K562 (cell line): ENCODE data around the gene TSPAN1. TPM values are rescaled to one million over a fixed set of nuclear protein-coding genes. Genes with fewer than 3 reads are reported as not detected.

Experiments
- ATF6 ChIP-seq: sonication (generic); formaldehyde crosslinking; IDR thresholded peaks from 2 replicates; pipeline ENCODE4 v1.4.0; 2020; ENCODE audit warnings: mild to moderate bottlenecking, missing genetic modification reagents
- CEBPG ChIP-seq, 3 experiments: fragments of 200-800 bp in 1 of 3; sonication (Bioruptor generic) in 1 of 3; sonication (generic) in 1 of 3; formaldehyde crosslinking in 1 of 3; IDR thresholded peaks in 2 of 3; conservative IDR thresholded peaks in 1 of 3; 2 replicates each; pipeline versions ENCODE4 v1.6.1 to v1.8.0; 2016 to 2022; ENCODE audit warnings: missing compliant biosample characterization in 2 of 3, missing genetic modification characterization in 2 of 3, mild to moderate bottlenecking in 1 of 3, missing genetic modification reagents in 1 of 3
- FOXP4 ChIP-seq: sonication (generic); formaldehyde crosslinking; IDR thresholded peaks from 2 replicates; pipeline ENCODE4 v1.8.0; 2022; ENCODE audit warnings: mild to moderate bottlenecking, missing genetic modification reagents, borderline replicate concordance
- GATAD2A ChIP-seq: fragments of 450-650 bp; IDR thresholded peaks from 2 replicates; pipeline ENCODE4 v1.6.1; 2017
- HOXB6 ChIP-seq: fragments of 250-450 bp; sonication (Bioruptor Pico); IDR thresholded peaks from 2 replicates; pipeline ENCODE4 v1.5.1; 2022; ENCODE audit warnings: mild to moderate bottlenecking, borderline replicate concordance
- KAT8 ChIP-seq: fragments of 450-650 bp; IDR thresholded peaks from 2 replicates; pipeline ENCODE4 v1.6.1; 2016; ENCODE audit warnings: low read depth, mild to moderate bottlenecking
- MTF1 ChIP-seq: fragments of 250-450 bp; sonication (Bioruptor Pico); IDR thresholded peaks from 2 replicates; pipeline ENCODE4 v1.9.0; 2021; ENCODE audit warnings: moderate library complexity, mild to moderate bottlenecking, inconsistent platforms, borderline replicate concordance
- NELFE ChIP-seq: IDR thresholded peaks from 2 replicates; pipeline ENCODE4 v1.6.1; 2011; ENCODE audit warnings: mild to moderate bottlenecking; ENCODE audit not compliant: insufficient read depth, insufficient read length
- POLR2H ChIP-seq: IDR thresholded peaks from 2 replicates; pipeline ENCODE4 v1.6.1; 2016; ENCODE audit warnings: missing genetic modification characterization, low read depth, mild to moderate bottlenecking, control low read depth, missing compliant biosample characterization, moderate library complexity
- SAFB2 ChIP-seq: fragments of 200-400 bp; formaldehyde crosslinking; IDR thresholded peaks from 2 replicates; pipeline ENCODE4 v1.6.1; 2018; ENCODE audit warnings: borderline replicate concordance, low read length, low read depth, moderate library complexity; ENCODE audit not compliant: severe bottlenecking
- STAG1 ChIP-seq: sonication (generic); formaldehyde crosslinking; IDR thresholded peaks from 2 replicates; pipeline ENCODE4 v1.5.0; 2020; ENCODE audit warnings: missing genetic modification reagents, borderline replicate concordance
- TFE3 ChIP-seq: fragments of 450-650 bp; formaldehyde crosslinking; IDR thresholded peaks from 2 replicates; pipeline ENCODE4 v1.4.0; 2020; ENCODE audit warnings: mild to moderate bottlenecking, mixed read lengths
- UBTF ChIP-seq, 2 experiments: IDR thresholded peaks; 2 replicates each; pipeline ENCODE4 v1.6.1; 2012; ENCODE audit warnings: improper control_type of control experiment in 2 of 2, low read depth in 2 of 2, low read length in 2 of 2, borderline replicate concordance in 1 of 2
- ZKSCAN8 ChIP-seq: fragments of 200-800 bp; sonication (Bioruptor generic); IDR thresholded peaks from 2 replicates; pipeline ENCODE4 v1.6.1; 2016; ENCODE audit warnings: missing genetic modification characterization, missing compliant biosample characterization
- polyA plus RNA-seq, 8 experiments: library from polyadenylated mRNA; depleted of rRNA in 4 of 8; stranded (reverse) in 5 of 8; unstranded in 3 of 8; fragments of >200 nt; fragmentation: Nextera tagmentation in 2 of 8; fragmentation: Illumina TruSeq in 1 of 8; extraction: Ambion mirVana in 2 of 8; extraction: Trizol in 1 of 8; gene quantifications; 2 replicates each; pipeline versions ENCODE4 v1.2.1 to v1.2.3, GENCODE V29; 2011 to 2014; ENCODE audit warnings: inconsistent platforms in 1 of 8, missing spikeins in 1 of 8
- total RNA-seq, 7 experiments: library from RNA; depleted of rRNA in 6 of 7; stranded (reverse); fragments of >200 nt in 6 of 7; fragmentation: Illumina TruSeq in 2 of 7; extraction: Trizol in 2 of 7; gene quantifications; 2 replicates each; pipeline versions ENCODE4 v1.2.1 to v1.2.3, GENCODE V29; 2011 to 2021; ENCODE audit warnings: low replicate concordance in 1 of 7

TSPAN1 gene
- total and polyA plus RNA-seq, 9 of the 15 experiments (the other 6 are each of a cell fraction or from before 2014, with no cell fraction given): 0.58 TPM; not detected in 8

- TF ChIP-seq GATAD2A (no peak), FOXP4 (CRISPR knock-in tag) (no peak), SAFB2 (no peak), HOXB6 (CRISPR knock-in tag) (no peak), KAT8 (no peak), MTF1 (CRISPR knock-in tag) (no peak), TFE3 (CRISPR knock-in tag) (no peak), POLR2H (tag) (no peak), ATF6 (CRISPR knock-in tag) (no peak), ZKSCAN8 (CRISPR knock-in tag) (no peak), CEBPG (CRISPR knock-in tag; IDR thresholded peaks at IDR 0.05) (no peak), CEBPG (tag; conservative IDR thresholded peaks at IDR 0.05 in 1 of 2, IDR thresholded peaks at IDR 0.05 in 1 of 2) (no peak), STAG1 (CRISPR knock-in tag) (peak; percentile 94), UBTF (IDR thresholded peaks at IDR 0.05; ENCODE audit: borderline replicate concordance in 1 of 2, low read depth in 2 of 2, low read length in 2 of 2) (0 out of 4 replicates have a peak, but pooled peaks of 1 of the 2 experiments have one; percentile 41), NELFE (no peak)
Observed at GRCh38 chr1:46179138-46180081, 4.5 kb downstream of the TSPAN1 start (continued).
